Coronary artery (tissue), 2 donors: ENCODE results near the gene SCN5A.

ENCODE experiments used
- DNase-seq: peaks from one replicate; pipeline ENCODE4 v3.0.0-alpha.2; 2017; ENCODE audit warnings: low spot score
- H3K27ac ChIP-seq, 2 donors: fragments of 200-600 bp; sonication (generic); one replicate each; pipeline ENCODE4 v1.5.1; 2016 to 2019
- H3K4me3 ChIP-seq: fragments of 200-600 bp; sonication (generic); 2 replicates; pipeline ENCODE4 v1.5.1; 2016; ENCODE audit warnings: mild to moderate bottlenecking, moderate library complexity
- CTCF ChIP-seq: fragments of 200-600 bp; sonication (generic); IDR thresholded peaks from one replicate; pipeline ENCODE4 v1.5.1; 2019; ENCODE audit warnings: antibody characterized with exemption

SCN5A gene

GRCh38 chr3:38561746-38562466 lies 87.6 kb downstream of the SCN5A start:
- DNase-seq, result peak; percentile 54

GRCh38 chr3:38560996-38561717 lies 88.3 kb downstream of the SCN5A start:
- no peak overlapping the region for H3K4me3 ChIP-seq
- TF ChIP-seq CTCF, result no peak
- no peak overlapping the region for H3K27ac ChIP-seq
- peak; percentile 28 for DNase-seq

More at GRCh38 chr3:38561746-38562466, 87.6 kb downstream of the SCN5A start:
- no peak for TF ChIP-seq CTCF
- Histone ChIP-seq H3K4me3 (no peak overlapping the region), H3K27ac (no peak overlapping the region)

GRCh38 chr3:38560284-38560683 lies 89.2 kb downstream of the SCN5A start:
- peak; percentile 53 for DNase-seq
- Histone ChIP-seq H3K27ac (no peak overlapping the region), H3K4me3 (no peak overlapping the region)
- no peak for TF ChIP-seq CTCF

GRCh38 chr3:38558864-38559263 lies 90.6 kb downstream of the SCN5A start:
- peak; percentile 29 for DNase-seq
- H3K27ac ChIP-seq, result no peak overlapping the region
- TF ChIP-seq CTCF, result no peak
- H3K4me3 ChIP-seq, result no peak overlapping the region

- Histone ChIP-seq H3K27ac (no peak overlapping the region), H3K4me3 (no peak overlapping the region)
- no peak for TF ChIP-seq CTCF
- peak; percentile 56 for DNase-seq
Measured at GRCh38 chr3:38556640-38557358, 92.7 kb downstream of the SCN5A start.

- no peak for DNase-seq
- Histone ChIP-seq H3K4me3 (no peak overlapping the region), H3K27ac (no peak overlapping the region)
- TF ChIP-seq CTCF, result no peak
Measured at GRCh38 chr3:38555926-38556325, 93.6 kb downstream of the SCN5A start.
